ENCODE measurements around the gene LSM3. TPM values are rescaled to one million over a fixed set of nuclear protein-coding genes. Genes with fewer than 3 reads are reported as not detected.

LSM3 gene
- total and polyA plus RNA-seq, 9 of the 15 experiments (the other 6 are each of a cell fraction or from before 2014, with no cell fraction given): 33.8 to 203 (median 61.2) TPM

DNA sequence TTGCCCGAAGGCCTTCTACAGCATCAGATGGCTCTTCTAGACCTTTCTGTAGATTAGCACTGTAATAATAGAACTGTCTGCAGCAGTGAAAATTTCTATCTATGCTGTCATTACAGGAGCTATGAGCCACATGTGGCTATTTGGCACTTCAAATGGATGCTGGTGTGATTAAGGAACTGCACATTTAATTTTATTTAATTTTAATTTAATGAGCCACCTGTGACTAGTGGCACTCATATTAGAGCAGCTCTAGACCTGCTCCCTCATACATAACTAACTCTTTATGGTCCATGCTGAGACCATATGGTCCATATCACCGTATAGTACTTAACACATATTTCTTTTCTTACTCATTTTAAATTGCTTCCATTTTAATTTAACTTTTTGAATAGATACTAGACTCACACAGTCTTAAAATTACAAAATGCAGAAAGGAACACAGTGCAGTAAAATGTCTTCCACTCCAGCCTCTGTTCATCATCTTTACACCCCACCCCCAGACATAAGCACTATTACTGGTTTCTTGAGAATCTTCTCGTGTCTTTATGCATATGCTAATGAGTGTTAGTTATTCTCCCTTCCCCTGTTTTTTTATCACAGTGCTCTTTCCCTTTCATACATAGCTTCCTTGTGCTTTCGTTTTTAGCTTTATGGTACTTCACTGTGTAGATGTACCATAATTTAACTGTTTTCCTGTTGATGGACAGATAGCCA, 9.6 kb downstream of the LSM3 start:
- peaks cover 68% of the 10 kb centered on the region for H3K79me2 ChIP-seq (ENCODE audit: control insufficient read depth, insufficient read depth, low read length)
- peaks cover 57% of the 10 kb centered on the region for H3K36me3 ChIP-seq (ENCODE audit: control insufficient read depth, insufficient read depth, low read length)
- FAIRE-seq (no peak), DNase-seq (ENCODE audit: extremely low read depth in 1 of 4, low spot score in 3 of 4) (no peak), ATAC-seq (peak; percentile 37; the same call in 1 of the 3 replicates)
- intact Hi-C loops (cut with micrococcal nuclease): no loop called here
- H4K20me1 ChIP-seq (replicated peaks; ENCODE audit: control insufficient read depth, insufficient read depth, low read length): no peaks in the 10 kb centered on the region
- BruUV-seq (replicated peaks): no TSS peak
- H3K4me1 ChIP-seq (replicated peaks in 1 of 2; ENCODE audit: control insufficient read depth in 2 of 2, insufficient read depth in 2 of 2, low read length in 2 of 2): no peaks in the 10 kb centered on the region
- ChIA-PET POLR2A (interaction anchor here (0.7 to 4.2 kb wide), 3 partner anchors 9 to 404 kb away, joined by 3 to 19 read pairs (median 5); partner anchors contain the start of genes LSM3 and XPC), CTCF (ENCODE audit: low intra/inter-chr PET ratio) (no interaction called here)
- no peak for TF ChIP-seq HDAC2 (IDR thresholded peaks at IDR 0.05)
- 0 out of 2 replicates have a peak, but pooled peaks have one; percentile 13 for TF ChIP-seq RBFOX2 (IDR thresholded peaks at IDR 0.05; ENCODE audit: low read depth, low read length)
- no peaks in the 10 kb centered on the region for H3K27me3 ChIP-seq (ENCODE audit: control insufficient read depth in 2 of 2, insufficient read depth in 2 of 2, low read length in 2 of 2)
- H3K9me3 ChIP-seq (replicated peaks; ENCODE audit: control insufficient read depth, insufficient read depth, low read depth, low read length): no peaks in the 10 kb centered on the region
- 60% methylated on average over 4 of the region's 4 CpGs for WGBS (ENCODE audit: insufficient coverage, low coverage, missing lambda C conversion rate)
- H3K4me3 ChIP-seq: no peak overlapping the region
- no peaks in the 10 kb centered on the region for H3K9me1 ChIP-seq (ENCODE audit: control insufficient read depth, insufficient read depth, low read length)
- no peak overlapping the region for H3K4me2 ChIP-seq (ENCODE audit: insufficient read depth, low read length)
- in situ Hi-C loops (cut with MboI): no loop called here
- H2AFZ ChIP-seq (ENCODE audit: low read depth, low read length): no peak overlapping the region
- H3K9ac ChIP-seq (ENCODE audit: insufficient read depth in 1 of 2, low read depth in 2 of 2, low read length in 2 of 2): no peak overlapping the region
- no peak overlapping the region for H3K27ac ChIP-seq (ENCODE audit: extremely low read depth, low read depth, low read length)

DNA sequence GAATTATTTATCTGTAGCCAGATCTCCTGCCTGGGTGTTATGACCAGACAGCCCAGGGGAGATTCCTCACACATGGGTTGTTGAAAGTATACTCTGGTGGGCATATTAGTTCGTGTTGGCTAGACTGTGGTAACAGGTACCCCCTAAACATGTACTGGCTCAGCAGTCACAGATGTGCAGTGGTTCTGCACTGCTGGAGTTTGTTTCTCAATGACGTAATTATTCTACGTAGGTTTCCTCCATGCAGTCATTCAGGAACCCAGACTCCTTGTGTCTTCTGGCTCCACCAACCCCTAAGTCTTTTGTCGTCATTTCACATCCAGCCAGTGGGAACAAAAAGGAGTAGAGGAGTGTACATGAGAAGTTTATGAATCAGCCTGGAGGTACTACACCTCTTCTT, 16.2 kb downstream of the LSM3 start:
- POLR2A ChIA-PET: interaction anchor here (1.3 kb wide), 1 partner anchor 9 kb away, joined by 8 read pairs; no protein-coding TSS in a partner anchor
- no peak overlapping the region for H3K4me2 ChIP-seq (ENCODE audit: insufficient read depth, low read length)
- CTCF ChIA-PET (ENCODE audit: low intra/inter-chr PET ratio): no interaction called here
- no peaks in the 10 kb centered on the region for H3K9me1 ChIP-seq (ENCODE audit: control insufficient read depth, insufficient read depth, low read length)
- no peaks in the 10 kb centered on the region for H3K27me3 ChIP-seq (ENCODE audit: control insufficient read depth in 2 of 2, insufficient read depth in 2 of 2, low read length in 2 of 2)
- H3K4me3 ChIP-seq: no peak overlapping the region
- peaks cover 59% of the 10 kb centered on the region for H3K79me2 ChIP-seq (ENCODE audit: control insufficient read depth, insufficient read depth, low read length)
- BruUV-seq (replicated peaks): no TSS peak
- H2AFZ ChIP-seq (ENCODE audit: low read depth, low read length): no peak overlapping the region
- DNase-seq (ENCODE audit: extremely low read depth in 1 of 4, low spot score in 3 of 4): no peak
- in situ Hi-C loops (cut with MboI) (no loop called here), intact Hi-C loops (cut with micrococcal nuclease) (no loop called here)
- 96% methylated on average over 4 of the region's 4 CpGs for WGBS (ENCODE audit: insufficient coverage, low coverage, missing lambda C conversion rate)
- H3K36me3 ChIP-seq (ENCODE audit: control insufficient read depth, insufficient read depth, low read length): peaks cover 63% of the 10 kb centered on the region
- no peaks in the 10 kb centered on the region for H3K4me1 ChIP-seq (replicated peaks in 1 of 2; ENCODE audit: control insufficient read depth in 2 of 2, insufficient read depth in 2 of 2, low read length in 2 of 2)
- H3K9me3 ChIP-seq (replicated peaks; ENCODE audit: control insufficient read depth, insufficient read depth, low read depth, low read length): no peaks in the 10 kb centered on the region
- no peak for ATAC-seq
- no peaks in the 10 kb centered on the region for H4K20me1 ChIP-seq (replicated peaks; ENCODE audit: control insufficient read depth, insufficient read depth, low read length)
- no peak overlapping the region for H3K27ac ChIP-seq (ENCODE audit: extremely low read depth, low read depth, low read length)
- no peak for FAIRE-seq
- H3K9ac ChIP-seq (ENCODE audit: insufficient read depth in 1 of 2, low read depth in 2 of 2, low read length in 2 of 2): no peak overlapping the region
- TF ChIP-seq, protein P1, sequence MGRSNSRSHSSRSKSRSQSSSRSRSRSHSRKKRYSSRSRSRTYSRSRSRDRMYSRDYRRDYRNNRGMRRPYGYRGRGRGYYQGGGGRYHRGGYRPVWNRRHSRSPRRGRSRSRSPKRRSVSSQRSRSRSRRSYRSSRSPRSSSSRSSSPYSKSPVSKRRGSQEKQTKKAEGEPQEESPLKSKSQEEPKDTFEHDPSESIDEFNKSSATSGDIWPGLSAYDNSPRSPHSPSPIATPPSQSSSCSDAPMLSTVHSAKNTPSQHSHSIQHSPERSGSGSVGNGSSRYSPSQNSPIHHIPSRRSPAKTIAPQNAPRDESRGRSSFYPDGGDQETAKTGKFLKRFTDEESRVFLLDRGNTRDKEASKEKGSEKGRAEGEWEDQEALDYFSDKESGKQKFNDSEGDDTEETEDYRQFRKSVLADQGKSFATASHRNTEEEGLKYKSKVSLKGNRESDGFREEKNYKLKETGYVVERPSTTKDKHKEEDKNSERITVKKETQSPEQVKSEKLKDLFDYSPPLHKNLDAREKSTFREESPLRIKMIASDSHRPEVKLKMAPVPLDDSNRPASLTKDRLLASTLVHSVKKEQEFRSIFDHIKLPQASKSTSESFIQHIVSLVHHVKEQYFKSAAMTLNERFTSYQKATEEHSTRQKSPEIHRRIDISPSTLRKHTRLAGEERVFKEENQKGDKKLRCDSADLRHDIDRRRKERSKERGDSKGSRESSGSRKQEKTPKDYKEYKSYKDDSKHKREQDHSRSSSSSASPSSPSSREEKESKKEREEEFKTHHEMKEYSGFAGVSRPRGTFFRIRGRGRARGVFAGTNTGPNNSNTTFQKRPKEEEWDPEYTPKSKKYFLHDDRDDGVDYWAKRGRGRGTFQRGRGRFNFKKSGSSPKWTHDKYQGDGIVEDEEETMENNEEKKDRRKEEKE (IDR thresholded peaks at IDR 0.05; ENCODE audit: borderline replicate concordance in 1 of 2, control insufficient read depth in 1 of 2, low read depth in 2 of 2, low read length in 1 of 2): no peak
- TF ChIP-seq HNRNPL (IDR thresholded peaks at IDR 0.05; ENCODE audit: low read depth, low read length) (no peak), KAT2B (IDR thresholded peaks at IDR 0.05; ENCODE audit: low read depth, low read length) (no peak), ZKSCAN3 (CRISPR knock-in tag; IDR thresholded peaks at IDR 0.05) (no peak)

Measured in K562 (cell line).